Midbrain (tissue), 1 donor: ENCODE data around the gene STAB2.
"Not testable (repeated sequence)": the region's sequence is repeated elsewhere in the genome, so short reads cannot be mapped to it uniquely, and the experiment has no call there.

Source experiments
- DNase-seq: peaks from one replicate; lab custom pipeline; 2025; lab: John Stamatoyannopoulos, UW

Gene STAB2

DNA sequence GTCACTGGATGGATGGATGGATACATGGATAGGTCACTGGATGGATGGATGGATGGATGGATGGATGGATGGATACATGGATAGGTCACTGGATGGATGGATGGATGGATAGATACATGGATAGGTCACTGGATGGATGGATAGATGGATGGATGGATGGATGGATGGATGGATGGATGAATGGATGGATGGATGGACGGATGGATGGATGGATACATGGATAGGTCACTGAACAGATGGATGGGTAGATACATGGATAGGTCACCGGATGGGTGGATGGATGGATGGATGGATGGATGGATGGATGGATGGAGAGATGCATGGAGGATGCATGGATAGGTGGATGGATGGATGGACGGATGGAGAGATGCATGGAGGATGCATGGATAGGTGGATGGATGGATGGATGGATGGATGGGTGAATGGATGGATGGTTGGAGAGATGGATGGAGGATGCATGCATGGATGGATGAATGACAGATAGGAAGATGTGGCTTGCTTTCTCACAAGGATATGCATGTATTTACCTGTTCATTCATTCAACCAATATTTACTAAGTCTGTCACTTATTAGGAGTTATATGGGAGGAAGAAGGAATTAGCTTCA lies 66.6 kb downstream of the STAB2 start:
- not testable (repeated sequence) for DNase-seq

- DNase-seq = no peak
Measured at GRCh38 chr12:103654816-103655215, 67.7 kb downstream of the STAB2 start.

GRCh38 chr12:103656291-103656690 lies 69.2 kb downstream of the STAB2 start:
- no peak for DNase-seq

DNA sequence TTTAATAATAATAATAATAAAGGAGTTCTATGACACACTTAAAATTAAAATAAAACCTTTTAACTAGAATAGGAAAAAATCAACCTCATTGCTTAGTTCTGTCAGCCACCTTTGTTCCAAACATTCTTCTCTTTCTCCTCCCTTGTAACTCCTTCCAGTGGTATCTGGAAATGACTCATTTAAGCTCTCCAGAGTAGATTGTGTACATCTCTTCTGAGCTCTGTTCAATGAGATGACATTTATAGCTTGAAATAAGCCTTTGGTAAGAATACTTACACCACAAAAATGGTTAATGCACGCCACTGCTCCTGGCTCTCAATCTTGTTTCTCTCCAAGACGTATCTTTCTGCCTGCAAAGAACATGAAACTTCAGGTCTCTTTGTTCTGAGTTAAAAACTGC lies 70.3 kb downstream of the STAB2 start:
- DNase-seq = no peak

GRCh38 chr12:103664626-103665025 lies 77.6 kb downstream of the STAB2 start:
- no peak for DNase-seq

- no peak for DNase-seq
Measured at GRCh38 chr12:103665971-103666370, 78.9 kb downstream of the STAB2 start.

GRCh38 chr12:103667125-103667524 lies 80.1 kb downstream of the STAB2 start:
- no peak for DNase-seq

- DNase-seq = no peak
Measured at GRCh38 chr12:103668520-103668919, 81.4 kb downstream of the STAB2 start.

- DNase-seq = no peak
Measured at GRCh38 chr12:103671367-103671766, 84.3 kb downstream of the STAB2 start.

DNA sequence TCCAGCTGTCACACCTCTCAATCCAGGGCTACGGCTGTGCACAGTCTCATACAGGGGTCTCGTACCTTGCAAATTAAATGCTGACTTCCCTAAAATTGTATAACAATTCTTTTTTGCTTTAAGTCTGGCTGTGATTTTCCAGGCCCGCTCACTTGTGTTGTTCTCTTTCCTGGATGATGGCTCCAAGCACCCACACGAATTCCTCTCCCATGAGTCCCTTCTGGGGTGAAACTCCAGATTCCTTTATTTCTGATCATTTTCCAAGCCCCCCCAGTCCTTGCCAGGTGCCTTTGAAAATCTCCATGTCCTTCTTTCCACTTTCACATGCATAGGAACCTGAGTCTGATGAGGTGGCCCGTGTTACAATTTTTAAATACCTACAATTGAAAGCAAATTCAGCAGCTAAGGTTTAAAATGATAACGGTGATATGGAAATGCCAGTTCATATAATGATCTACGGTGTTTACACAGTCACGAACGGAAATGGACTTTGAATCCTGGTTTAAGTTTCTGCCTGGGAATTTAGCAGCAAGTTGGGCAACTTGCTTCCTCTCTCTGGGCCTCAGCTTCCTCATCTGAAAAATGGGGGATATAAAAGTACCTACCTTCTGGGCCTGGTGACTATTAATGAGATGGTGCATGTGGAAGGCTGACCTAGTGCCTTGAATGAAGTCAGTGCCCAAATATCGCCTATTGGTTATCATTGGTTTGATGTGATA lies 85.5 kb downstream of the STAB2 start:
- no peak for DNase-seq

DNA sequence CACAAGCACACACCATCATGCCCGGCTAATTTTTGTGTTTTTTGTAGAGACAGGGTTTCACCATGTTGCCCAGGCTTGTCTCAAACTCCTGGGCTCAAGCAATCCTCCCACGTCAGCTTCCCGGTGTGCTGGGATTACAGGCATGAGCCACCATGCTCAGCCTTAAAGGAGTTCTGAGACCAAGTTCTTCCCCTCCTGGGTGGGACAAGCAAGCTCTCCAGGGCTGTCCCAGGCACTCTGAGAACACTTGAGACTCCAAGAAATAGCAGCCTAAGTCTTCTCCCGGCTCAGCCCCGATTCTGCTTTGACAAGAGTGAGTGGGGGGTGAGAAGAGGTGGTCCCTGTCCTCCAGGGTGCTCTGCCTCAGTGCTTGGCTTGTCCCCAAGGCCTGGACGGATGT lies 86.4 kb downstream of the STAB2 start:
- DNase-seq = no peak

- DNase-seq = no peak
Measured at GRCh38 chr12:103673891-103674375, 86.9 kb downstream of the STAB2 start.

GRCh38 chr12:103676893-103677292 lies 89.8 kb downstream of the STAB2 start:
- no peak for DNase-seq

GRCh38 chr12:103677341-103677740 lies 90.3 kb downstream of the STAB2 start:
- DNase-seq = no peak

- no peak for DNase-seq
Measured at GRCh38 chr12:103677905-103678304, 90.8 kb downstream of the STAB2 start.

- no peak for DNase-seq
Measured at GRCh38 chr12:103679421-103680170, 92.5 kb downstream of the STAB2 start.

DNA sequence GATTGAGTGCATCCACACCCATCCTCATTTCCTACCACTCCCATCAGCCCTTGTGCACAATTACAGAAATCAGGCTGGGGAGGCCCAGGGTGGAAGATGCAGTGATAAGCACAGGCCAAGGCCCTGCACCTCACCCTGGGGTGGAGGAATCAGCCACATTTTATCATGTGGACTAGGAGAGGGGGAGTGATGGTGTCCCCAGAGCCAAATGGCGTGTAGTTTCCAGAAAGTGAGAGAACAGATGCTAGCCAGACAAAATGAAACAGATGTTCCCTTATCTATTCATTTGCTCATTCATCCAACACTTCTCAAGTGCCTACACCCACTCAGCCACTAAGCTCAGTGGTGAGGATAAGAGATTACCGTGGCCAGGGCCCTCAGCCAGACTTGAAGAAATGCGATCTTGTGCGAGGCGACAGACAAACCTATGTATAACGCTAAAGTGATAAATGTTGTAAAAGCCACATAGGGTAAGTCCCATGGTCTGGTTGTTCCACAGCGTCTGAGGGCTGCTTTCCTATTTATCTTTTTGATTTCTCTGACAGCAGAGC lies 93.6 kb downstream of the STAB2 start:
- DNase-seq = no peak

DNA sequence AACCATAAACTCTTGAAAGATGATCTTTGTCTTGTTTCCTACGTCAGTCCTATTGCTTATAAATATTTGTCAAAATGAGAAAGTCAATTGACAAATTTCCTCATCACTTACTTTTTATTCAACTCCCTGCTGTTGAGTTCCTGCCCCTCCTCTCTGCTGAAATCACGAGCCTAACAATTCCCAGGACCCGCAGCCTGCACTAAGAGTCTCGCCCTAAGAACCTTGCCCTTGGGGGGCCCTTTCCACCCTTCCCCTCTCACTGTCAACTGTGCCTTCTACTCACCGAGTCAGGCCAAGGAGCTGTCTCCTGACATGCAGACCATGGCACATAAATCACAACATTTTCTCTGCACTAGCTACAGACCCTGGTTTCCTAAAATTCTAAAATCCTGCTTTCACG lies 99.0 kb downstream of the STAB2 start:
- no peak for DNase-seq

DNA sequence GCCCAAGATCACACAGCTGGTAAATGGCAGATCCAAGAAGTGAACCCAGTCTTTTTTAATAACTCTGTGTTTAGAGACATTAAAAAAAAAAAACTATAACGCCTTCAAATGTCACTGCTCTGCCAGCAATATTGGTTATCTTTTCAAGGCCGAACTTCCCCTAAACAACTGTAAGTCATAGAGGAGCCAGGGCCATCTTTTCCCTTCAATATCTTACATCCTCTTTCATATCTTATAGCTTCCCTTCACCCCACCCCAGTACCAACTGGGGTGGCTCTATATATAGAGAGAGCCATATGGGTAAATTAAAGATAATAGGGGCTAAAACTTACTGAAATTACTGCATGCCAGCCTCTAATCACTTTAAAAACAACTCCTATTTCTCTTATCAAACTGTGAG lies 100.2 kb downstream of the STAB2 start:
- DNase-seq = no peak

DNA sequence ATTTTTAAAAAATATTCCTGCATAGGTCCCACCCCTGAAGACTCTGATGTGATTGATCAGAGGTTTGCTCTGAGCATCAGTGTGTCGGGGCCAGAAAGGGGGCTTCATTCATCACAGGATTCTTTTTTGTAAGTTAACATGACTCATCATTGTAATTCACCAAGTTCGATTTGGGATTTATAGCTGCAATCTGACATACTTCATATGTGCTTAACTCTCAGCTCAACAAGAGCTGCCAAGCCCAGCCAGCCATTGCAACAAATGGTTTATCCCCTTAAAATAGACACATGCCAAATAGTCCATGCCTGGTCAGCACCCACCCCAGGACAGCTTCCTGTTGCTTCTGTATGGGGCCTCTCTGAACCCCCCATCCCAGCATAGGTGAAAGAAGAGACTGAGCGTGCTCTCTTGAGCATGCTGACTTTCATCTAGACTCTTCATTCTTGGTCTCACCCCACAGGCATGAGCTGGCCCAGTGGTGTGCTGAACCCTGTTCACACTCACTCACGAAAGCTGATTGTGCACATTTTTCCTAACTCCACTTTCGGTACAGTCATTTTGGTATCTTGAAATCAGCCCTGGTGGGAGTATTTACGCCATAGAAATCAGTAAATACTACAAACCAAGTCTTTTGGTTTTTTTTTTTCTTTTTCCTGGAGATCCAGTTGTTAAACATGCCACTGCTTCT lies 101.4 kb downstream of the STAB2 start:
- no peak for DNase-seq

GRCh38 chr12:103690426-103690825 lies 103.4 kb downstream of the STAB2 start:
- no peak for DNase-seq

DNA sequence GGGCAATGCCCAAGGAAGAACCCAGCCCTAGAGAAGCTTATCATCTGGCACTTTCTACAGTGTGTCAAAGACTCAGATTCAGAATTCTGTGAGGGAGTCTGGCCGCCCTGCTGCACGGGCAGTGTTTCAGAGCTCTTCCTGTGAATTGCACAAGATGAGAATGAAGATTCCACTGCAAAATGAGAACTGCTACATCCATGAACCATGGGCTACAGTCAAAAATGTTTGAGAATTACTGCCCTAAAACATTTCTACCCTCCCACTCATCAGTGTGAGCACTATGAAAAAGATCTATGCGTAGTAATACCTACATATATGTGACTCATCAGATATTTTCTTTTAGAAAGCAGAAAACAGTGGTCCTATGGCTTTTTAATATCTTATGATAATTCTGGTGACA lies 104.0 kb downstream of the STAB2 start:
- DNase-seq = no peak
